GM23338 (cell line): ENCODE measurements around the gene CDC73. TPM values are rescaled to one million over a fixed set of nuclear protein-coding genes. Genes with fewer than 3 reads are reported as not detected.

Experiments
- CREB1 ChIP-seq: fragments of 250-450 bp; sonication (Bioruptor Pico); IDR thresholded peaks from 2 replicates; pipeline ENCODE4 v1.5.0; 2020; ENCODE audit warnings: low read depth, mild to moderate bottlenecking, moderate library complexity
- EZH2phosphoT487 ChIP-seq: fragments of 200-600 bp; sonication (generic); IDR thresholded peaks from one replicate; pipeline ENCODE4 v1.8.1; 2018; ENCODE audit warnings: antibody characterized with exemption; ENCODE audit not compliant: unreplicated experiment
- STAT1 ChIP-seq: IDR thresholded peaks from one replicate; pipeline ENCODE4 v1.6.1; 2016; ENCODE audit warnings: antibody characterized with exemption; ENCODE audit not compliant: unreplicated experiment
- polyA plus RNA-seq: library from polyadenylated mRNA; unstranded; fragments of >200 nt; fragmentation: Nextera tagmentation; extraction: Ambion mirVana; gene quantifications from 2 replicates; pipeline ENCODE4 v1.2.1, GENCODE V29; 2016
- total RNA-seq: library from RNA; depleted of rRNA; stranded (reverse); fragments of >200 nt; shearing (Covaris generic); gene quantifications from 2 replicates; pipeline ENCODE4 v1.2.3, GENCODE V29; 2014
- TF ChIP-seq, protein P1 (sequence below): fragments of 250-450 bp; sonication (Bioruptor Pico); IDR thresholded peaks from 2 replicates; pipeline ENCODE4 v1.5.0; 2020; ENCODE audit warnings: mild to moderate bottlenecking, moderate library complexity
- TF ChIP-seq, protein P2 (sequence below): IDR thresholded peaks from one replicate; pipeline ENCODE4 v1.6.1; 2018; ENCODE audit warnings: antibody characterized with exemption; ENCODE audit not compliant: unreplicated experiment

Gene CDC73
- total and polyA plus RNA-seq, 2 experiments from 2014 or later, result 40.4 to 63.2 TPM

DNA sequence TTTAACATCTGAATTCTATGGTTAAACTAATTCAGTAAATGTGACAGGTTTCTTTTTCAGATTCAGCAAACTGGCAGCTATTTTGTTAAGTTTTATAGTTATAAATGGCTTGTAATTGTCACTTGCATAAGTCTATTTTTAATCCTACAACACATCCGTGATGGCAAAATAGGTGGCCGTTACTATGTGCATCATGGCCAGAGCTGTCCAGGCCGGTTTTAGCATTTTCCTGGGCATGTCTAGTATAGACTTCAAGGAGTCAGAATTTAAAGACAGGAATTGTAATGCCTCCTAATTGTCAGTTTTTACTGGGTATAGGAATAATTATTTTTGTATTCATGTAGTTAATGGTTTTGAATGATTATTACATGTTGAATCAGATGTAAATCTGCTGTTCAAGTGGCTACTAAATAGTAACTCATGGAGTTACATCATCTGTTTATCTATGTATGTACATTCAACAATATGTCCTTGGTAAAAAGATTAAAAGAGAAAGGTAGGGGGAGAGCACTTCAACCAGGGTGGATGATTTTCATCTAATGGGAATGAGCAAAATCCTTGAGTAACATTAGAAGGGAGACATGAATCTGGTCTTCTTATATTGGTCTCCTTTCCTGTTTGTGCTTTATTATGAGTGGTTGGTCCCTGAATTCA is 67.7 kb downstream of the CDC73 start (continued):
- TF ChIP-seq, protein P1, sequence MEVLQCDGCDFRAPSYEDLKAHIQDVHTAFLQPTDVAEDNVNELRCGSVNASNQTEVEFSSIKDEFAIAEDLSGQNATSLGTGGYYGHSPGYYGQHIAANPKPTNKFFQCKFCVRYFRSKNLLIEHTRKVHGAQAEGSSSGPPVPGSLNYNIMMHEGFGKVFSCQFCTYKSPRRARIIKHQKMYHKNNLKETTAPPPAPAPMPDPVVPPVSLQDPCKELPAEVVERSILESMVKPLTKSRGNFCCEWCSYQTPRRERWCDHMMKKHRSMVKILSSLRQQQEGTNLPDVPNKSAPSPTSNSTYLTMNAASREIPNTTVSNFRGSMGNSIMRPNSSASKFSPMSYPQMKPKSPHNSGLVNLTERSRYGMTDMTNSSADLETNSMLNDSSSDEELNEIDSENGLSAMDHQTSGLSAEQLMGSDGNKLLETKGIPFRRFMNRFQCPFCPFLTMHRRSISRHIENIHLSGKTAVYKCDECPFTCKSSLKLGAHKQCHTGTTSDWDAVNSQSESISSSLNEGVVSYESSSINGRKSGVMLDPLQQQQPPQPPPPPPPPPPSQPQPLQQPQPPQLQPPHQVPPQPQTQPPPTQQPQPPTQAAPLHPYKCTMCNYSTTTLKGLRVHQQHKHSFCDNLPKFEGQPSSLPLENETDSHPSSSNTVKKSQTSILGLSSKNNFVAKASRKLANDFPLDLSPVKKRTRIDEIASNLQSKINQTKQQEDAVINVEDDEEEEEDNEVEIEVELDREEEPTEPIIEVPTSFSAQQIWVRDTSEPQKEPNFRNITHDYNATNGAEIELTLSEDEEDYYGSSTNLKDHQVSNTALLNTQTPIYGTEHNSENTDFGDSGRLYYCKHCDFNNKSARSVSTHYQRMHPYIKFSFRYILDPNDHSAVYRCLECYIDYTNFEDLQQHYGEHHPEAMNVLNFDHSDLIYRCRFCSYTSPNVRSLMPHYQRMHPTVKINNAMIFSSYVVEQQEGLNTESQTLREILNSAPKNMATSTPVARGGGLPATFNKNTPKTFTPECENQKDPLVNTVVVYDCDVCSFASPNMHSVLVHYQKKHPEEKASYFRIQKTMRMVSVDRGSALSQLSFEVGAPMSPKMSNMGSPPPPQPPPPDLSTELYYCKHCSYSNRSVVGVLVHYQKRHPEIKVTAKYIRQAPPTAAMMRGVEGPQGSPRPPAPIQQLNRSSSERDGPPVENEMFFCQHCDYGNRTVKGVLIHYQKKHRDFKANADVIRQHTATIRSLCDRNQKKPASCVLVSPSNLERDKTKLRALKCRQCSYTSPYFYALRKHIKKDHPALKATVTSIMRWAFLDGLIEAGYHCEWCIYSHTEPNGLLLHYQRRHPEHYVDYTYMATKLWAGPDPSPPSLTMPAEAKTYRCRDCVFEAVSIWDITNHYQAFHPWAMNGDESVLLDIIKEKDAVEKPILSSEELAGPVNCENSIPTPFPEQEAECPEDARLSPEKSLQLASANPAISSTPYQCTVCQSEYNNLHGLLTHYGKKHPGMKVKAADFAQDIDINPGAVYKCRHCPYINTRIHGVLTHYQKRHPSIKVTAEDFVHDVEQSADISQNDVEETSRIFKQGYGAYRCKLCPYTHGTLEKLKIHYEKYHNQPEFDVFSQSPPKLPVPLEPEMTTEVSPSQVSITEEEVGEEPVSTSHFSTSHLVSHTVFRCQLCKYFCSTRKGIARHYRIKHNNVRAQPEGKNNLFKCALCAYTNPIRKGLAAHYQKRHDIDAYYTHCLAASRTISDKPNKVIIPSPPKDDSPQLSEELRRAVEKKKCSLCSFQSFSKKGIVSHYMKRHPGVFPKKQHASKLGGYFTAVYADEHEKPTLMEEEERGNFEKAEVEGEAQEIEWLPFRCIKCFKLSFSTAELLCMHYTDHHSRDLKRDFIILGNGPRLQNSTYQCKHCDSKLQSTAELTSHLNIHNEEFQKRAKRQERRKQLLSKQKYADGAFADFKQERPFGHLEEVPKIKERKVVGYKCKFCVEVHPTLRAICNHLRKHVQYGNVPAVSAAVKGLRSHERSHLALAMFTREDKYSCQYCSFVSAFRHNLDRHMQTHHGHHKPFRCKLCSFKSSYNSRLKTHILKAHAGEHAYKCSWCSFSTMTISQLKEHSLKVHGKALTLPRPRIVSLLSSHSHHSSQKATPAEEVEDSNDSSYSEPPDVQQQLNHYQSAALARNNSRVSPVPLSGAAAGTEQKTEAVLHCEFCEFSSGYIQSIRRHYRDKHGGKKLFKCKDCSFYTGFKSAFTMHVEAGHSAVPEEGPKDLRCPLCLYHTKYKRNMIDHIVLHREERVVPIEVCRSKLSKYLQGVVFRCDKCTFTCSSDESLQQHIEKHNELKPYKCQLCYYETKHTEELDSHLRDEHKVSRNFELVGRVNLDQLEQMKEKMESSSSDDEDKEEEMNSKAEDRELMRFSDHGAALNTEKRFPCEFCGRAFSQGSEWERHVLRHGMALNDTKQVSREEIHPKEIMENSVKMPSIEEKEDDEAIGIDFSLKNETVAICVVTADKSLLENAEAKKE, result no peak
- TF ChIP-seq, protein P2, sequence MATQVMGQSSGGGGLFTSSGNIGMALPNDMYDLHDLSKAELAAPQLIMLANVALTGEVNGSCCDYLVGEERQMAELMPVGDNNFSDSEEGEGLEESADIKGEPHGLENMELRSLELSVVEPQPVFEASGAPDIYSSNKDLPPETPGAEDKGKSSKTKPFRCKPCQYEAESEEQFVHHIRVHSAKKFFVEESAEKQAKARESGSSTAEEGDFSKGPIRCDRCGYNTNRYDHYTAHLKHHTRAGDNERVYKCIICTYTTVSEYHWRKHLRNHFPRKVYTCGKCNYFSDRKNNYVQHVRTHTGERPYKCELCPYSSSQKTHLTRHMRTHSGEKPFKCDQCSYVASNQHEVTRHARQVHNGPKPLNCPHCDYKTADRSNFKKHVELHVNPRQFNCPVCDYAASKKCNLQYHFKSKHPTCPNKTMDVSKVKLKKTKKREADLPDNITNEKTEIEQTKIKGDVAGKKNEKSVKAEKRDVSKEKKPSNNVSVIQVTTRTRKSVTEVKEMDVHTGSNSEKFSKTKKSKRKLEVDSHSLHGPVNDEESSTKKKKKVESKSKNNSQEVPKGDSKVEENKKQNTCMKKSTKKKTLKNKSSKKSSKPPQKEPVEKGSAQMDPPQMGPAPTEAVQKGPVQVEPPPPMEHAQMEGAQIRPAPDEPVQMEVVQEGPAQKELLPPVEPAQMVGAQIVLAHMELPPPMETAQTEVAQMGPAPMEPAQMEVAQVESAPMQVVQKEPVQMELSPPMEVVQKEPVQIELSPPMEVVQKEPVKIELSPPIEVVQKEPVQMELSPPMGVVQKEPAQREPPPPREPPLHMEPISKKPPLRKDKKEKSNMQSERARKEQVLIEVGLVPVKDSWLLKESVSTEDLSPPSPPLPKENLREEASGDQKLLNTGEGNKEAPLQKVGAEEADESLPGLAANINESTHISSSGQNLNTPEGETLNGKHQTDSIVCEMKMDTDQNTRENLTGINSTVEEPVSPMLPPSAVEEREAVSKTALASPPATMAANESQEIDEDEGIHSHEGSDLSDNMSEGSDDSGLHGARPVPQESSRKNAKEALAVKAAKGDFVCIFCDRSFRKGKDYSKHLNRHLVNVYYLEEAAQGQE, result no peak
- no peak for TF ChIP-seq CREB1 (CRISPR knock-in tag)
- TF ChIP-seq EZH2phosphoT487, result no peak
- TF ChIP-seq STAT1, result no peak
